ENCODE data around the gene HAL. TPM values are rescaled to one million over a fixed set of nuclear protein-coding genes. Genes with fewer than 3 reads are reported as not detected.

Gene HAL
- total RNA-seq, 1 donor from 2014 or later, result 0.65 TPM

GRCh38 chr12:95962222-95962621, 33.9 kb downstream of the HAL start:
- no peak for DNase-seq (ENCODE audit: low spot score)
- Mint-ChIP-seq H3K9me3 (no peaks in the 10 kb centered on the region), H3K4me1 (ENCODE audit: low read depth) (no peaks in the 10 kb centered on the region), H3K4me3 (no peak overlapping the region), H3K27ac (no peak overlapping the region), H3K36me3 (ENCODE audit: low read depth) (no peaks in the 10 kb centered on the region), H3K27me3 (ENCODE audit: insufficient read depth) (peaks cover 6% of the 10 kb centered on the region)
- intact Hi-C loops (cut with micrococcal nuclease), result no loop called here

DNA sequence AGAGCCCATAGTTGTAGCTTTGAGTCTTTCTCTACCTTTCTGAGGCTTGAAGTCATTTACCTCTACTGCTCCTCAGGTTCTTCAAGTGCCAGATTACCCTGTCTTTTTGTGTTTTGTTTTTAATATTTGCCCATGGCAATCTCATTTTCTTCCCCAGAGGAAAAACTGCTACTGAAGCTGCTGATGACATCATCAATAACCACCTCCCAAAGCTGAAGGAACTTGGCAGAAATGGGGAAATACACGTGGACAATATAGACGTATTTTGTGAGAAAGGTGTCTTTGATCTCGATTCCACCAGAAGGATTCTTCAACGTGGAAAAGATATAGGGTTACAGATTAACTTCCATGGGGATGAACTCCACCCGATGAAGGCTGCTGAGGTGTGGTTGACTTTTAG, 35.9 kb downstream of the HAL start:
- H3K4me3 Mint-ChIP-seq, result no peak overlapping the region

GRCh38 chr12:95959107-95959506, 37.0 kb downstream of the HAL start:
- H3K36me3 Mint-ChIP-seq (ENCODE audit: low read depth), result no peaks in the 10 kb centered on the region
- no peak for DNase-seq (ENCODE audit: low spot score)
- no peaks in the 10 kb centered on the region for H3K9me3 Mint-ChIP-seq
- no peaks in the 10 kb centered on the region for H3K4me1 Mint-ChIP-seq (ENCODE audit: low read depth)
- H3K27me3 Mint-ChIP-seq (ENCODE audit: insufficient read depth), result peaks cover 8% of the 10 kb centered on the region
- no peak overlapping the region for H3K27ac Mint-ChIP-seq
- intact Hi-C loops (cut with micrococcal nuclease), result no loop called here
- H3K4me3 Mint-ChIP-seq, result no peak overlapping the region

More for the DNA sequence above, 35.9 kb downstream of the HAL start:
- H3K9me3 Mint-ChIP-seq, result no peaks in the 10 kb centered on the region
- H3K4me1 Mint-ChIP-seq (ENCODE audit: low read depth), result no peaks in the 10 kb centered on the region
- peaks cover 6% of the 10 kb centered on the region for H3K27me3 Mint-ChIP-seq (ENCODE audit: insufficient read depth)
- H3K36me3 Mint-ChIP-seq (ENCODE audit: low read depth), result no peaks in the 10 kb centered on the region
- H3K27ac Mint-ChIP-seq, result no peak overlapping the region
- DNase-seq (ENCODE audit: low spot score), result no peak
- intact Hi-C loops (cut with micrococcal nuclease), result no loop called here

GRCh38 chr12:95956557-95957145, 39.5 kb downstream of the HAL start:
- Mint-ChIP-seq H3K9me3 (no peaks in the 10 kb centered on the region), H3K27ac (no peak overlapping the region), H3K36me3 (ENCODE audit: low read depth) (no peaks in the 10 kb centered on the region), H3K27me3 (ENCODE audit: insufficient read depth) (peaks cover 18% of the 10 kb centered on the region), H3K4me1 (ENCODE audit: low read depth) (no peaks in the 10 kb centered on the region), H3K4me3 (no peak overlapping the region)
- intact Hi-C loops (cut with micrococcal nuclease), result no loop called here
- no peak for DNase-seq (ENCODE audit: low spot score)

- no peaks in the 10 kb centered on the region for H3K36me3 Mint-ChIP-seq (ENCODE audit: low read depth)
- intact Hi-C loops (cut with micrococcal nuclease), result no loop called here
- no peak for DNase-seq (ENCODE audit: low spot score)
- no peak overlapping the region for H3K27ac Mint-ChIP-seq
- H3K9me3 Mint-ChIP-seq, result no peaks in the 10 kb centered on the region
- H3K27me3 Mint-ChIP-seq (ENCODE audit: insufficient read depth), result peaks cover 22% of the 10 kb centered on the region
- H3K4me1 Mint-ChIP-seq (ENCODE audit: low read depth), result no peaks in the 10 kb centered on the region
- no peak overlapping the region for H3K4me3 Mint-ChIP-seq
Observed at GRCh38 chr12:95955549-95956159, 40.5 kb downstream of the HAL start.

GRCh38 chr12:95953000-95953399, 43.1 kb downstream of the HAL start:
- no peak overlapping the region for H3K27ac Mint-ChIP-seq
- no peaks in the 10 kb centered on the region for H3K4me1 Mint-ChIP-seq (ENCODE audit: low read depth)
- peaks cover 20% of the 10 kb centered on the region for H3K27me3 Mint-ChIP-seq (ENCODE audit: insufficient read depth)
- H3K9me3 Mint-ChIP-seq, result no peaks in the 10 kb centered on the region
- H3K4me3 Mint-ChIP-seq, result no peak overlapping the region
- H3K36me3 Mint-ChIP-seq (ENCODE audit: low read depth), result no peaks in the 10 kb centered on the region
- no peak for DNase-seq (ENCODE audit: low spot score)
- intact Hi-C loops (cut with micrococcal nuclease), result no loop called here

GRCh38 chr12:95951515-95951914, 44.6 kb downstream of the HAL start:
- H3K9me3 Mint-ChIP-seq, result no peaks in the 10 kb centered on the region
- no peak for DNase-seq (ENCODE audit: low spot score)
- intact Hi-C loops (cut with micrococcal nuclease), result no loop called here
- H3K36me3 Mint-ChIP-seq (ENCODE audit: low read depth), result no peaks in the 10 kb centered on the region
- H3K27ac Mint-ChIP-seq, result no peak overlapping the region
- H3K27me3 Mint-ChIP-seq (ENCODE audit: insufficient read depth), result peaks cover 20% of the 10 kb centered on the region
- no peaks in the 10 kb centered on the region for H3K4me1 Mint-ChIP-seq (ENCODE audit: low read depth)
- no peak overlapping the region for H3K4me3 Mint-ChIP-seq

GRCh38 chr12:95949477-95950206, 46.5 kb downstream of the HAL start:
- Mint-ChIP-seq H3K4me3 (no peak overlapping the region), H3K4me1 (ENCODE audit: low read depth) (no peaks in the 10 kb centered on the region), H3K36me3 (ENCODE audit: low read depth) (no peaks in the 10 kb centered on the region), H3K27me3 (ENCODE audit: insufficient read depth) (peaks cover 31% of the 10 kb centered on the region), H3K9me3 (no peaks in the 10 kb centered on the region), H3K27ac (no peak overlapping the region)
- intact Hi-C loops (cut with micrococcal nuclease), result loop anchor here (10.0 kb wide), 1 partner anchor 475 kb away; the partner anchor contains the start of gene METAP2
- no peak for DNase-seq (ENCODE audit: low spot score)

DNA sequence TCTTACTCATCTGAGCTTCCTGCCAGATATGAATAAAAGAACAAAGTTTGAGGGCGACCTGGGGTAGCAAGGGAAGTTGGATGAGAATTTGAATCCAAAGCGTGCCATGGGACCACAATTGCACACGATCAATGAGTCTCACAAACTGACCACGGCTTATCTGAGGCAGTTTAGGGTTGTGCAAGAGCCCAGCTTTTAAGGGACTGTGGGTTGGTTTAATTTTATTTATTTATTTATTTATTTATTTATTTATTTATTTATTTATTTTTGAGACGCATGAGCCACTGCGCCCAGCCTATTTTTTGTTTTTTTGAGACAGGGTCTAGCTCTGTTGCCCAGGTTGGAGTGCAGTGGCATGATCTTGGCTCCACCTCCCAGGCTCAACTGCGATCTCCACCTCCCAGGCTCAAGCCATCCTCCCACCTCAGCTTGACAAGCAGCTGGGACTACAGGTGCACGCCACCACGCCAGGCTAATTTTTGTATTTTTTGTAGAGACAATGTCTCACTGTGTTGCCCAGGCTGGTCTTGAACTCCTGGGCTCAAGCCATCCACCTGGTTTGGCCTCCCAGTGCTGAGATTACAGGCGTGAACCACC, 51.9 kb downstream of the HAL start:
- Mint-ChIP-seq H3K4me1 (ENCODE audit: low read depth) (peaks cover 5% of the 10 kb centered on the region), H3K9me3 (no peaks in the 10 kb centered on the region), H3K36me3 (ENCODE audit: low read depth) (no peaks in the 10 kb centered on the region), H3K27ac (no peak overlapping the region), H3K27me3 (ENCODE audit: insufficient read depth) (peaks cover 18% of the 10 kb centered on the region), H3K4me3 (peak overlapping the region; percentile 92)
- DNase-seq (ENCODE audit: low spot score), result no peak
- intact Hi-C loops (cut with micrococcal nuclease), result loop anchor here (5.0 to 10.0 kb wide), 6 partner anchors 253 to 942 kb away; partner anchors contain the start of genes METAP2, NDUFA12 and USP44

DNA sequence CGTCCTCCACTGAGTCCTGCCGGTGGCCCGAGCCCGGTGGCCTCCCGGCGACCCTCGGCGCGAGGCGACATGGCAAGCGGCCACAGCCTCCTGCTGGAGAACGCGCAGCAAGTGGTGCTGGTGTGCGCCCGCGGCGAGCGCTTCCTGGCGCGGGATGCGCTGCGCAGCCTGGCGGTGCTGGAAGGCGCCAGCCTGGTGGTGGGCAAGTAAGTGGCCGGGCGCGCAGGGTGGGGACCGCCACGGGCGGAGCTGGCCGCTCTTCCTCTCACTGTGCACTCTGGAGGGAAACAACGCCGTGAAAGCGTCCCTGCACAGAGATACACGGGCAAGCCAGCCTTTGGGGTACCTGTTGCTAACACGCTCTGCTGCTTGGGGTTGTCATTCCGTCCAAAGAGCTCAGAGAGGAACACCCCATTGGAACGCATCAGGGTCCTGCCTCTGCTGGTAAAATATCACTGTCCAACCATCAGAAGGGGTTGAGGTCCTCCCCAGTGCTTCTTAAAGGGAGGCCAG, 52.8 kb downstream of the HAL start, which contains the start of gene AMDHD1:
TSS of gene AMDHD1 (plus strand) at position 2 of the 513 bp plus-strand sequence. CDS start at position 70, 68 bp downstream.
- intact Hi-C loops (cut with micrococcal nuclease), result loop anchor here (2.0 to 10.0 kb wide), 12 partner anchors 25 to 963 kb away; partner anchors contain the start of genes LTA4H, METAP2, NDUFA12 and NEDD1
- peaks cover 5% of the 10 kb centered on the region for H3K4me1 Mint-ChIP-seq (ENCODE audit: low read depth)
- H3K4me3 Mint-ChIP-seq, result peak within 1 kb of the TSS; percentile 92
- no peaks in the 10 kb centered on the region for H3K9me3 Mint-ChIP-seq
- H3K27me3 Mint-ChIP-seq (ENCODE audit: insufficient read depth), result peaks cover 22% of the 10 kb centered on the region
- DNase-seq (ENCODE audit: low spot score), result peak; percentile 59
- H3K27ac Mint-ChIP-seq, result peak within 1 kb of the TSS; percentile 95
- no peaks in the 10 kb centered on the region for H3K36me3 Mint-ChIP-seq (ENCODE audit: low read depth)

GRCh38 chr12:95942524-95943329, 53.4 kb downstream of the HAL start, which contains the start of gene CCDC38:
CCDC38 (minus strand) TSS chr12:95942614; CDS start chr12:95936509, 6,105 bp downstream.
- Mint-ChIP-seq H3K27ac (peak within 1 kb of the TSS; percentile 95), H3K4me1 (ENCODE audit: low read depth) (peaks cover 5% of the 10 kb centered on the region), H3K4me3 (peak within 1 kb of the TSS; percentile 92), H3K27me3 (ENCODE audit: insufficient read depth) (peaks cover 24% of the 10 kb centered on the region), H3K9me3 (no peaks in the 10 kb centered on the region), H3K36me3 (ENCODE audit: low read depth) (no peaks in the 10 kb centered on the region)
- DNase-seq (ENCODE audit: low spot score), result peak; percentile 78
- intact Hi-C loops (cut with micrococcal nuclease), result loop anchor here (2.0 to 10.0 kb wide), 12 partner anchors 24 to 964 kb away; partner anchors contain the start of genes LTA4H, METAP2, NDUFA12 and NEDD1

- peak overlapping the region; percentile 92 for H3K4me3 Mint-ChIP-seq
- no peaks in the 10 kb centered on the region for H3K36me3 Mint-ChIP-seq (ENCODE audit: low read depth)
Observed at GRCh38 chr12:95942101-95942523, 54.0 kb downstream of the HAL start.

More at GRCh38 chr12:95942101-95942523, 54.0 kb downstream of the HAL start:
- Mint-ChIP-seq H3K4me1 (ENCODE audit: low read depth) (peaks cover 5% of the 10 kb centered on the region), H3K27ac (no peak overlapping the region), H3K9me3 (no peaks in the 10 kb centered on the region), H3K27me3 (ENCODE audit: insufficient read depth) (peaks cover 24% of the 10 kb centered on the region)
- intact Hi-C loops (cut with micrococcal nuclease), result loop anchor here (2.0 to 10.0 kb wide), 12 partner anchors 23 to 965 kb away; partner anchors contain the start of genes LTA4H, METAP2, NDUFA12 and NEDD1
- DNase-seq (ENCODE audit: low spot score), result no peak

Data from activated T-helper 1 cell treated with anti-CD3 and anti-CD28 coated beads, Interleukin-12 subunit alpha, Interleukin-12 subunit beta, Interleukin-2, Interleukin-4 antibody, amounts not matched to agents 30 ng/mL and 10 ng/mL and 1 ng/mL, durations not matched to agents 14 hours and 24 hours and 36 hours (primary cell).